NB4 (cell line): Measurements from ENCODE around the gene IGFL3.

Experiments used
- CTCF ChIP-seq: IDR thresholded peaks from one replicate; pipeline ENCODE4 v1.5.1; 2012; ENCODE audit warnings: low read depth, low read length
- POLR2A ChIP-seq: IDR thresholded peaks from 2 replicates; pipeline ENCODE4 v1.6.1; 2011; ENCODE audit warnings: mild to moderate bottlenecking; ENCODE audit not compliant: insufficient read length; ENCODE audit errors: extremely low read depth

DNA sequence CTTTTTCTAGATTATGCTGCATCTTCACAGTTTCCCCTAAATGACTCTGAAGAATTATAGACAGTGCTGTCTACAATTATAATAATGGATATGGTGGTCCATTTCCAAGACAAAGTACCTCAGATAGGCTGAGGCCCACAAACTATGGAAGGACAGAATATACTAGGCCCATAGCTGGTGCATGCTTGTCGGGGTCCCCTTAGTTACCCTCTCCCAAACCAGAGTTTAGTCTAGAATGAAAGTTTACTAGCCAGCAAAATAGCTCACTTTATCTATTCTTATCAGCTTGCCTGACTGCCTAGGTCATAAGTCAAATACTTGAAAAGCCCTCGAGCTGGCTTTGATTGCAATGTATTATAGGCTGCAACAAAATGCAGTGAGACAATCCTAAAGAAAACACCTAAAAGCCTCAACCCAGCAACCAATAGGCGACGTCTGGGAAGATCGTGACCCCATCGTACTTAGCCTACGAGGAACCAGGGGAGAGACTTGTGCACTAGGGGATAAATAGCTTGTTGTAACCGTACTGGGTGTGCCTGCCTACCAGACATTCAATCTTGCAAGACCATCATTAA, 22.8 kb upstream of the IGFL3 start:
- TF ChIP-seq CTCF (no peak), POLR2A (no peak)
